Inferior parietal cortex (tissue), 1 donor: ENCODE data around the gene THOP1.
A peak's percentile ranks its signal among the peaks of the same experiment; 100 is the strongest.
"Not testable (repeated sequence)": the region's sequence is repeated elsewhere in the genome, so short reads cannot be mapped to it uniquely, and the experiment has no call there.

Experiments used
- DNase-seq: peaks from one replicate; pipeline ENCODE4 v3.0.0-alpha.2; 2016; ENCODE audit errors: extremely low spot score

The THOP1 gene

DNA sequence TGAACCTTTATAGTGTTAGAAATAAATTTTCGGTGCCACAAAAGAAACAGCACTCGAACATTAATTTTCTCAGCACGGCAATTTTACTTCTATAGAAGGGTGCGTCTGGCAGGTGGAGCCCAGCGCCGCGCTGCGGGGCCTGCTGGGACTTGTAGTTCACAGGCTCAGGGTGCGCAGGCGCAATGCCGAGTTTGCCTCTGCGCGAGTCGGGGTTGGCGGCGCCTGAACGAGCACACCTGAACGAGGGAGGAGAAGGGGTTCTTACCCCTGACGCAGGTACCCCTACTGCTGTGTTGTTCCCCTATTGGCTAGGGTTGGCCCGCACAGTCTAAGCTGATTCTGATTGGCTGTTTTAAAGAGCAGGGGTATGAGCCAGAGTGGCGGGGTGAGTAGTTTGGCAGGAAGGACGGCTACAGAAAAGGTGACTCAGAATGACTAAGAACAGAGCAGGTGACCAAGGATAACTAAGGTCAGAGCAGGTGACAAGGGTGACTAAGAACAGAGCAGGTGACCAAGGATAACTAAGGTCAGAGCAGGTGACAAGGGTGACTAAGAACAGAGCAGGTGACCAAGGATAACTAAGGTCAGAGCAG is 32.0 kb downstream of the THOP1 start:
- not testable (repeated sequence) for DNase-seq

DNA sequence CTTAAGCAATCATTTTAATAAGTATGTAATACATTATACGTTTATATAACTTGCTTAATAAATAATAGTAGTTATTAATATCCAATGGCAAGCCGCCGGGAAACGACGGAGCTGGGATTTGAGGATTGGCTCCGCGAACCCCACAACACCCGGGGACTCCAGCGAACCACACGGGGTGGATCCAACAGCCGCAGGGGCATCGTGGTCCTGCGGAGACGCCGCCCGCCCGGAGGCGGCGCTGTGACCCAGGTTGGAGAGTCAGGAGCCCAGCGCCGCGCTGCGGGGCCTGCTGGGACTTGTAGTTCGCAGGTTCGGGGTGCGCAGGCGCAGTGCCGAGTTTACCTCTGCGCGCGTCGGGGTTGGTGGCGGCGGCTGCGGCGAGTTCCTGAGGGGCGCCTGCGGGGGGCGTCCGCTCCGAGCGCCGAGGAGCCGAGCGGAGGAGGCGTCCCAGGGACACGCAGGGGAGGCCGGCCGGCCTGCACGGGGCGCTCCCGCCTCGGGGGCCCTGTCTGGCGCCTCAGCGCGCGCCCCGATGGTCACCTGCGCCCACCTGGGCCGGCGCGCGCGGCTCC is 34.3 kb downstream of the THOP1 start, which contains the start of gene ZNF554:
Gene ZNF554, plus strand, starts transcription at position 329 of the 572 bp plus-strand sequence. Its CDS starts 204 bp downstream, at position 533.
- peak; percentile 94 for DNase-seq

DNA sequence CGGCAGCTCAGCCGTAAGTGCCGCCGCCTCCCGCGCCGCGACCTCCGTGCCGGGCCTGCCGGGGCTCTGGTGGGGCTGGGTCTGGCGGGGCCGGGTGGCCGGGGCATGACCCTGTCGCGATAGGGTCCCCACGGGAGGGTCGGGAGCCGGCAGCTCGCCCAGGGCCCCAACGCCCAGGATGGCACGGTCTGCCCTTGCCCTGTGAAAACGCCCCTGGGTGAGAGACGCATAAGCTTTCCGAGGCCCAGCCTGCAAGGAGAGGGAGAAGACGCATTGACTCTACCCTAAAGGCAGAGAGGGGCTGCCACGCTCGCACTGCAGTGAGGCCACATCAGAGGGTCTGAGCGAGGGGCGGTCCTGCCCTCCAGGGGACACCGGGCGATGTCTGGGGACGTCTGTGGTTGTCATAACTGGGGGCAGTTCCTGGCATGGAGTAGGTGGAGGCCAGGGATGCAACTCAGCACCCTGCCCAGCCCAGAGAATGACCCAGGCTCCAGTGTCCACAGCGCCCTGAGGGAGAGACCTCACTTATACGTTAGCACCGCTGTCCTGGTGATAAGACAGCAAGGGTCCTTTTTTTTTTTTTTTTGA is 34.9 kb downstream of the THOP1 start:
- no peak for DNase-seq

GRCh38 chr19:2822846-2823245 is 37.5 kb downstream of the THOP1 start:
- DNase-seq: no peak

GRCh38 chr19:2823646-2824045 is 38.3 kb downstream of the THOP1 start:
- DNase-seq: no peak

DNA sequence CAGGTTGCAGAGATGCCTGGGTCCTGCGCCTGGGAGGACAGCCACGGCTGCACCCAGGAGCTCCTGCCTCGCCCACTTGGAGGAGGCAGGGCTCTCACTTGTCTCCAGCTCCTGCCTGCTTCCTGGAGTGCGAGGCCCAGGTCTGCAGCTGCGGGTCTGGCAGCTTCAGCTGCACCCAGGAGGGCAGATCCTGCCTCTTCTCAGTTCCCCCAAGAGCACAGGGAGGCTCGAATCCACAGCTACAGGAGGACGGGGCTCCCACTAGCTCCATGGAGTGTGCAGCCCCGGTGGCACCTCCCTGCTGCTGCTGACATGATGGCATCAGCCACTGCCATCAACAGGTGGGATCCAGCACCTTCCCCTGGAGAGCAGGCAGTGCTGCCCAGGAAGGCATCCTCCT is 38.8 kb downstream of the THOP1 start:
- no peak for DNase-seq

DNA sequence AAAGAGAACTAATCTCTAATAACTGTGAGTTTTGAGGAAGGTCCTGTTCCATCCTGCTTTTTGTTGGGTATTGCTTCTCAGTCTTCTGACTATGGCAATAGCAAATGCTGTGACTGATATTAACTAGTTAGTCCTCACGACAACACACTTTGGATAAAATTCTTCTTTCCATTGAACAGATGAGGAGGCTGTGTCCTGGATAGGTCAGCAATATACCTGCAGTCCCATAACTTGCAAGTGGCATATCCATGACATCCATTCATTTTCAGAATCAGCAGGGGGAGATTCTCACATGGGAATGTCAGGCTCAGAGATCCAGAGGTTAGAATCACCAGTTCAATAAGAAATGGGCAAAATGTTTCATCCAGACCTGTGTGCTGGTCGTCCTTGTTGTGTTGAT is 41.7 kb downstream of the THOP1 start:
- DNase-seq: no peak

- DNase-seq: no peak
These were observed 42.7 kb downstream of the THOP1 start for GRCh38 chr19:2827840-2828489.

- DNase-seq: no peak
These were observed 49.1 kb downstream of the THOP1 start for GRCh38 chr19:2834294-2834871.

- no peak for DNase-seq
These were observed 52.1 kb downstream of the THOP1 start for GRCh38 chr19:2837430-2837829.

GRCh38 chr19:2840794-2841791 is 55.8 kb downstream of the THOP1 start, which contains the start of gene ZNF555:
Gene ZNF555 (plus strand): TSS chr19:2841475. CDS start chr19:2841573, 98 bp downstream.
- DNase-seq: peak; percentile 99

GRCh38 chr19:2841855-2842574 is 56.7 kb downstream of the THOP1 start:
- DNase-seq: no peak

DNA sequence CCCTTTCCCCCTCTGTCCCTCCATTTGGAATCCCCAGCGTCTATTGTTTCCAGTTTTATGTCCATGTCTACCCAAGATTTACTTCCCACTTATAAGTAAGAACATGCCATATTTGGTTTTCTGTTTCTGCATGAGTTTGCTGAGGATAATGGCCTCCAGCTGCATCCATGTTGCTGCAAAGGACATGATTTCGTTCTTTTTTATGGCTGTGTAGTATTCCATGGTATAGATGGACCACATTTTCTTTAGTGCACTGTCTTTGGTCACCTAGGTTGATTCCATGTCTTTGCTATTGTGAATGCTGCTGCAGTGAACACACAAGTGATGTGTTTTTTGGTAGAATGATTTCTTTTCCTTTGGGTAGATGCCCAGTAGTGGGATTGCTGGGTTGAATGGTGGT is 59.8 kb downstream of the THOP1 start:
- no peak for DNase-seq

- no peak for DNase-seq
These were observed 61.0 kb downstream of the THOP1 start for GRCh38 chr19:2846180-2846894.

DNA sequence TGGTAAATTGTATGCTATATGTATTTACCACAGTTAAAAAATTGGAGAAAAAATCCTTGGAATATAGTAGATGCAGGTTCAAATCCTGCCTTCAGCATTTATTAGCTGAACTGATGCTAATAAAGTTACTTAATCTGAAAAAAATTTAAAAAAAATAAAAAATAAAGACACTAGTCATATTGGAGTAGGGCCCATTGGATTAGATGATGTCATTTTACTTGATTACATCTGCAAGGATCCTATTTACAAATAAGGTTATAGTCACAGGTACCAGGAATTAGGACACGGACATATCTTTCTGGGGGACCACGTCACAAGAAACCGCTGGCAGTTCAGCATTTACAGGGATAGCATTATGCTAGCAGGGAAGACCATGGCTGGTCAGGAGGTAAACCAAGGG is 62.2 kb downstream of the THOP1 start:
- no peak for DNase-seq

DNA sequence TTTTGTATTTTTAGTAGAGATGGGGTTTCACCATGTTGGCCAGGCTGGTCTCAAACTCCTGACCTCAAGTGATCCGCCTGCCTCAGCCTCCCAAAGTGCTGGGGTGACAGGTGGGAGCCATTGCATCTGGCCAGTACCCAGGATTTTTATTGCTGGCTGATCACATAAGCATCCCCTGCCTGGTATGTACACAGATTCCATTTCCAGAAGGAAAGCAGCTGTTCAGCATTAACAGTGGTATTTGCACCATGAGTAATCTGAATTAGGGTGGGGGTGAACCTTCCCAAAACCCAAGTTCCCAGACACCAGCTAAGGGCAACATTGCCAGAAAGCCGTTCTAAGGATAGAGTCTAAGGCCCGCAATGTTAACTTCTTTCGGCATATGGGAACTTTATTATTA is 63.3 kb downstream of the THOP1 start:
- DNase-seq: no peak

GRCh38 chr19:2850256-2850925 is 65.1 kb downstream of the THOP1 start:
- DNase-seq: no peak

DNA sequence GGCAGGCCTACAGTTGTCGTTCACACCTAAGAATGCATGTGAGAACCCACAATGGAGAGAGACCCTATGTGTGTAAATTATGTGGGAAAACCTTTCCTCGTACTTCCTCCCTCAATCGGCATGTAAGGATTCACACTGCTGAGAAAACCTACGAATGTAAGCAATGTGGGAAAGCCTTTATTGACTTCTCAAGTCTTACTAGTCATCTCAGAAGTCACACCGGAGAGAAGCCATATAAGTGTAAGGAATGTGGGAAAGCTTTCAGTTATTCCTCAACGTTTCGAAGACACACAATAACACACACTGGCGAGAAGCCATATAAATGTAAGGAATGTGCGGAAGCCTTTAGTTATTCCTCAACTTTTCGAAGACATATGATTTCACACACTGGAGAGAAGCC is 67.3 kb downstream of the THOP1 start:
- no peak for DNase-seq

DNA sequence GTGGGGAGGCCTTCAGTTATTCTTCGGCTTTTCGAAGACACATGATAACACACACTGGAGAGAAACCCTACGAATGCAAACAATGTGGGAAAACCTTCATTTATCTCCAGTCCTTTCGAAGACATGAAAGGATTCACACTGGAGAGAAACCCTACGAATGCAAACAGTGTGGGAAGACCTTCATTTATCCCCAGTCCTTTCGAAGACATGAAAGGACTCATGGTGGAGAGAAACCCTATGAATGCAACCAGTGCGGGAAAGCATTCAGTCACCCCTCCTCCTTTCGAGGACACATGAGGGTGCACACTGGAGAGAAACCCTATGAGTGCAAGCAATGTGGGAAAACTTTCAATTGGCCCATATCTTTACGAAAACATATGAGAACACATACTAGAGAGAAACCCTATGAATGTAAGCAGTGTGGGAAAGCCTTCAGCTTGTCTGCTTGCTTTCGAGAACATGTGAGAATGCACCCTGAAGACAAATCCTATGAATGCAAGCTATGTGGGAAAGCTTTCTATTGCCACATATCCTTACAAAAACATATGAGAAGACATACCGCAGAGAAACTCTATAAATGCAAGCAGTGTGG is 67.8 kb downstream of the THOP1 start:
- DNase-seq: no peak
